Coronary artery (tissue), 2 donors: ENCODE measurements around the gene NR2F1.

Experiments
- DNase-seq: peaks from one replicate; pipeline ENCODE4 v3.0.0-alpha.2; 2017; ENCODE audit warnings: low spot score
- H3K27ac ChIP-seq, 2 donors: fragments of 200-600 bp; sonication (generic); one replicate each; pipeline ENCODE4 v1.5.1; 2016 to 2019
- H3K4me3 ChIP-seq: fragments of 200-600 bp; sonication (generic); 2 replicates; pipeline ENCODE4 v1.5.1; 2016; ENCODE audit warnings: mild to moderate bottlenecking, moderate library complexity
- TF ChIP-seq, protein P1 (sequence below): fragments of 200-600 bp; sonication (generic); IDR thresholded peaks from one replicate; pipeline ENCODE4 v1.5.1; 2019; ENCODE audit warnings: antibody characterized with exemption

The NR2F1 gene

DNA sequence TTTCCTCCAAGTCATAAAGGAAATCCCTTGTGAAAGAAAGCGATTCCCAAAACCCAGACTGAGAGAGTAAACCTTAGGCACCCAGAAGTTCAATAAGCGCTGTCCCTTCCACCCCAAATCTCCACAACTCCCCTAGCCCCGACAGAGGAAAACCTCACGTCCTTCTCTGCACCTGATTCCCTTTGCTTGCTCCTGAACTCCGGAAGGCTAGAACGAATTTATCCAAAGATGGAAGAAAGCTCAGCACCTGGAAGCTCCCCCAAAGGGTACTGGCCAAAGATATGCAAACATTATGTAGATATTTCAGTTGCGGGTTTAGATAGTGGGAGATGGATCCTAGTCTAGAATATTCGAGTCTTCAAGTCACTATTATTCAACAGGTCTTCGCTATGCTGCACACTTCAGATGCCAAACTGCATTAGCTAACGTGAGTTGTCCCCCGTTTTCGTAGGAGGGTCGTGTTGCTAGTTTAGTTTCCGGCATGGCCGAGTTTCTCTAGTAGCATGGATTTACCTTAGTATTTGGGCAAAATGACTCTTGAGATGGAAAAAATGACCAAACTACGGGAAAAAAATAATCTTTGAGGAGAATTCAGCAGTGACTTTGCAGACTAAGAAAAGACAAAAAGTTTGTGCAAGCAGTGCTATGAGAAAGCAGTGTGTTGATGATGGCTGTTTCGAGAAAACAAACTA is 27.7 kb downstream of the NR2F1 start:
- H3K27ac ChIP-seq: no peak overlapping the region
- no peak for DNase-seq
- H3K4me3 ChIP-seq: no peak overlapping the region
- TF ChIP-seq, protein P1, sequence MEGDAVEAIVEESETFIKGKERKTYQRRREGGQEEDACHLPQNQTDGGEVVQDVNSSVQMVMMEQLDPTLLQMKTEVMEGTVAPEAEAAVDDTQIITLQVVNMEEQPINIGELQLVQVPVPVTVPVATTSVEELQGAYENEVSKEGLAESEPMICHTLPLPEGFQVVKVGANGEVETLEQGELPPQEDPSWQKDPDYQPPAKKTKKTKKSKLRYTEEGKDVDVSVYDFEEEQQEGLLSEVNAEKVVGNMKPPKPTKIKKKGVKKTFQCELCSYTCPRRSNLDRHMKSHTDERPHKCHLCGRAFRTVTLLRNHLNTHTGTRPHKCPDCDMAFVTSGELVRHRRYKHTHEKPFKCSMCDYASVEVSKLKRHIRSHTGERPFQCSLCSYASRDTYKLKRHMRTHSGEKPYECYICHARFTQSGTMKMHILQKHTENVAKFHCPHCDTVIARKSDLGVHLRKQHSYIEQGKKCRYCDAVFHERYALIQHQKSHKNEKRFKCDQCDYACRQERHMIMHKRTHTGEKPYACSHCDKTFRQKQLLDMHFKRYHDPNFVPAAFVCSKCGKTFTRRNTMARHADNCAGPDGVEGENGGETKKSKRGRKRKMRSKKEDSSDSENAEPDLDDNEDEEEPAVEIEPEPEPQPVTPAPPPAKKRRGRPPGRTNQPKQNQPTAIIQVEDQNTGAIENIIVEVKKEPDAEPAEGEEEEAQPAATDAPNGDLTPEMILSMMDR: no peak

DNA sequence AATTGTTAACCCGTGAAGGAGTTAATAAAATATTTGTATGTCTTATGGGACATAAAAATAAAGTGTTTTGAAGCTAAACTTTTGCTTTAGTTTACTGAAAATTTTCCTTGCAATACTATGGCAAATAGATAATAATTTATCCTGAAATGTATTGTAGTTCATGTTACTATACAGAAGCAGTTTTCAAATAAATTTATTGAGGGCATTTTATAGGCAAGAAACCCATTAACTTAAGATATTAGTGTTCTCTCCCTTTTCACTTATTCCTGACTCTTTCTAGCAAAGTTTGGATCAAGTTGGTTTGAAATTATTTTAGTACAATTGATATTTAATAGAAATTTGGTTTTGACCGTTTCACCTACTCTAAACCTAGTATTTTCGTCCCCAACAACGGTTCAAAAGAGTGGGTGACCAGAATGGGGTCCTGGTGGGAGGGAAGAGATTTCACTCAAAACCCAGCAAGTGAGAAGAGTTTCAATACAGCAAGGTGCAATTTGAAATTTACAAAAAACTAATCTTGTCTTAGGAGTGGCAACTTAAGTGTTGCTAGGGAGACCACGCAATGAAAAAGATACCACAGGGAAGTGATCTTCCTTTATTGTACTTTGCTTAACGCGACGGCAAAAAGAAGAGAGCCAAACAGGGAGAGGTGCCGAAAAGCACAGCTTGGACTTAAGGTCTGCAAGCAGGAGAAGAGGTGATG is 28.4 kb downstream of the NR2F1 start:
- Histone ChIP-seq H3K27ac (no peak overlapping the region), H3K4me3 (no peak overlapping the region)
- TF ChIP-seq, protein P1: no peak
- DNase-seq: no peak

DNA sequence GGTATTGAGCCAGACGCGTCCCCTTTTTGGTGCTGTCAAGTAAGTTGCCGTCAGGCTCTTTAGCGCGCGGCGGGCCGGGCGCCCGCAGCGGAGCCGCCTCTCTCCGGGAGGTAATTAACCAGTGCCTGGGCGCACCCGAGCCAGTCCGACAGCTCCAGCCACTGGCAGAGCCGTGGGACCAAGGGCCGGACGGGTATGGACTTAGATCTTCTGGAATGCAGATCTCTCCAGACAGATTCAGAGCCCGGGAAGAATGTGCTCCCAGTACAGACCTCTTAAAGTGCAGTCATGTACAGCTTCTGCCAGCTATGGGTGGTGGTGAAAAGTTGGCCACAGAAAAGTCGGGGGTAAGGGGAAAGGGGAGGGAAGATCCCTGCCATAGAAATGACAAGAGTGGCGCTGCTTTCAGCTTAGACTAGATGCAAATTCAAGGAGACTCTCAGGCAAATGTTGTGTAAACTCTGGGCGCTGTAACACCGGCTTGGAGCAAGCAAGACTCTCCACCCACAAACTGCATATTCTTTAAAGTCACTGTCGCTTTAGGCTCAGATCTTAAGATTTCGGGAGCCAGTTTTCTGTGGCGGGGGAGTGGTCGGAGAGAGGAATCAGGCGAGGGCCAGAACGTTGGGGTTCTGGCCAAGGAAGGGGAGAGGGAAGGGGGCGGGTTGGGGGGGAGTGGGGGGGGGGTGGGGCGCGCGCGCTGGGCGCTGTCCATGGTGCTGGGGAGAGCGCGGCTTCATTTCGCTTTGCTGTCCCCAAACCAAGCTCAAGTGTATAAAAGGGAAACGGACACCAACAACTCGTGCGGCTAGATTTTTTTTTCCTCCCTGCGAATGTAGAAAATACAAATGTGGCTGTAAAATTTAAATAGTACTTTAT is 29.2 kb downstream of the NR2F1 start:
- no peak for DNase-seq
- Histone ChIP-seq H3K27ac (no peak overlapping the region), H3K4me3 (no peak overlapping the region)
- TF ChIP-seq, protein P1: no peak

DNA sequence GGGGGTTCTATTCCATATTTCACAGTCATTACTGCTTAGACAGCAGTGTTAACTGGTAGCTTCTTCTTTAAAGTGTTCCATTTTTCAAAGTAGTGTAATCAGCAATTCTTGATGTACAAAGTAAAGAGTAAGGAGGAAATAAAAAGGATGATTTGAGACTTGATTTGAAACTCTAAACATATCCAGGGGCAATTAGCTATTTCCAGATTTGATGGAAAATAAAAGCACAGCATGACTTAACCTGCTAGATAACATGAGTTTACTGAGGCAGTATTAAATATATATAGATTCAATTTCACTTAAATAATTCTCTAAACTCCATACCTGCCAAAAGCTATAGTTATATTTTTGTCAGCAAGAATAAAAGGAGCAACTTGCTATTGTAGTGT is 29.8 kb downstream of the NR2F1 start:
- TF ChIP-seq, protein P1: no peak
- no peak overlapping the region for H3K4me3 ChIP-seq
- DNase-seq: no peak

DNA sequence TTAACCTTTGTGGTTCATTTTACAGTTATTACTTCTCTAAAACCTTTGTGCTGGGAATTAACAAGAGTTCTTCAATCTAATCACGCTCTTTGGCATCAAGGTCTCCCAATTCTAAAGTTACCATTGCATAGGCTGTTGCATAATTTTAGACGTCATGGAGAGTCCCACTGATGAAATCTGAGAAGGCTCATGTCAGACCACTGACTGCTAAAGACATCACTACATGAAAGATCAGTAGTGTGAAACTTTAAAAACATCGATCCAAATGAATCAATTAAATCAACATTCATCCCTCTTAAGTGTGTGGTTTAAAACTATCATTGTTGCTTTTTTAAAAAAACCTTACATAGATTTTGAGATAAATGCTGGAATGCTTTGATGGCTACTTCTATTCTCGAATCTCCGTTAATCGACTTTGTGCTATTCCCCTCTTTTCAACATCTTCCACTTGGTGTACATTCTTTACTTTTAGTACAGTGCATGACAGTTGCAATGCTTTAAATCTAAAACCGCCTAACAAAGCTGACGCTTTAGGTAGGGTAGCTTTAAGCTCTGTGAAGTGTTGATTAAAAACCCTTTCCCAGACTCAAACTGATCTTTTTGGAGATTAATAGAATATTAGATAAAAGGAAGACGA is 33.6 kb downstream of the NR2F1 start:
- DNase-seq: no peak
- Histone ChIP-seq H3K4me3 (no peak overlapping the region), H3K27ac (no peak overlapping the region)
- TF ChIP-seq, protein P1: no peak

More for the DNA sequence above, 29.8 kb downstream of the NR2F1 start:
- H3K27ac ChIP-seq: no peak overlapping the region

DNA sequence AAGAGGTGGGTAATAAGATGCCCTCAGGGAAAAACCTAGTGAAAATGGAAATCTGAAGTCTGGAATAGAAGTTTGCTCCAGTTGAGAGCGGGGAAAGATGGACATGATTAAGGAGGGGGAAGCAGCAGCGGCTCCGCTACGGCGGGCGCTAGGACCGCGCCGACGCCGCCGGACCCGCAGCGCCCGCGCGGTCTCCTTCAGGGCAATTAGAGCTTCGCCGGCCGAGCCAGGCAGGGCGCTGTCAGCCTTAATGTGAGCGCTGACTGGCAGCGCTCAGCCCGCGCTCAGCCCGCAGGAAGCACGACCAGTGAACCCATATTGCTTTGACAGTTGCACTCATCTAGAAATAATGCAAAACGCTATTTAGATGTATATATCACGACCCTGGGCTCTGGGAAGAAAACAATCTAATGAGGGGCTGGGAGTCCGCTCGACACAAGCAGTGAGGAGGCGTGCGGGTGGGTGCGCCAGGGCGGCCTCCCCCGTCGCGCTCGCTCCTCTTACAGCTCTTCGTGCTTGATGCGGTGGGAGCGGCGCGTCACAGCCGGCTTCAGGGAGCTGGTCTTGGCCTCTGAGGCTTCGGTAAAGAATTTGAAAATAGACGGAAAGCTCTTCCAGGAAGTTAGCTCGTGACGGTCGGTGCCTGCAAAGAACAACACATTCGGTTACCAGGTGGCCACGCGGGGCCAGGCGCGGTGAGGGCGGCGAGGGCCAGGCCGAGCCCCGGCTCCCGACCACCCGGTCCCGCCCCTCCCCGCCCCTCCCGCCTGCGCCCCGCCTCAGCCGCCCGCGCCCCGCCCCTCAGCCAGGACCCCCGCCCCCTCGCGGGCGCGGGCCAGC is 37.7 kb downstream of the NR2F1 start:
- DNase-seq: no peak
- Histone ChIP-seq H3K4me3 (peak overlapping the region; percentile 77), H3K27ac (peak overlapping the region; percentile 56 to 62)
- TF ChIP-seq, protein P1: no peak
